Lower lobe of right lung (tissue), 2 donors: ENCODE measurements around the gene TJAP1. TPM values are rescaled to one million over a fixed set of nuclear protein-coding genes. Genes with fewer than 3 reads are reported as not detected.
"Not testable (repeated sequence)": the region's sequence is repeated elsewhere in the genome, so short reads cannot be mapped to it uniquely, and the experiment has no call there.

Experiments
- ATAC-seq, 2 donors: fragments of 200-7000 bp; cut with Tn5 transposase; one replicate each; pipeline ENCODE4 v1.9.1; 2020 to 2022; ENCODE audit warnings: mild to moderate bottlenecking in 2 of 2, moderate library complexity in 2 of 2
- DNase-seq: peaks from one replicate; pipeline ENCODE4 v3.0.0-alpha.2; 2020
- H3K27ac ChIP-seq: fragments of 200-600 bp; one replicate; pipeline ENCODE4 v1.8.0; 2022
- H3K27me3 ChIP-seq: fragments of 200-600 bp; one replicate; pipeline ENCODE4 v1.8.0; 2022; ENCODE audit warnings: low read depth
- H3K36me3 ChIP-seq: fragments of 200-600 bp; one replicate; pipeline ENCODE4 v1.8.0; 2022; ENCODE audit warnings: mild to moderate bottlenecking
- H3K4me1 ChIP-seq: fragments of 200-600 bp; one replicate; pipeline ENCODE4 v1.8.0; 2022
- H3K4me3 ChIP-seq: fragments of 200-600 bp; one replicate; pipeline ENCODE4 v1.8.0; 2022; ENCODE audit warnings: mild to moderate bottlenecking
- H3K9me3 ChIP-seq: fragments of 200-600 bp; one replicate; pipeline ENCODE4 v1.8.0; 2022
- CTCF ChIP-seq: fragments of 200-600 bp; IDR thresholded peaks from one replicate; pipeline ENCODE4 v1.8.0; 2022; ENCODE audit warnings: antibody characterized with exemption, mild to moderate bottlenecking
- intact Hi-C: fragments of 100-400 bp; cut with DNase I; formaldehyde crosslinking; loops from one replicate; pipeline ENCODE4 v1.11.0; 2022
- total RNA-seq: library from RNA; stranded (reverse); fragmentation: NEBNext Ultra II Directional; extraction: Animal tissue kit (Norgen Biotek cat#: 25700); gene quantifications from one replicate; pipeline ENCODE4 v1.2.1, GENCODE V29; 2021
- donor health status: DM: no; HTN: yes; CAD: no; lungs with severe emphysema.

Gene TJAP1
- total RNA-seq, 1 donor from 2014 or later = 34.3 TPM

GRCh38 chr6:43460032-43460431, 17.3 kb upstream of the TJAP1 start:
- H3K27ac ChIP-seq = no peak overlapping the region
- ATAC-seq (no peak), DNase-seq (no peak)
- intact Hi-C loops = no loop called here
- no peak overlapping the region for H3K4me3 ChIP-seq
- H3K27me3 ChIP-seq = peaks cover 54% of the 10 kb centered on the region
- peaks cover 5% of the 10 kb centered on the region for H3K4me1 ChIP-seq
- no peaks in the 10 kb centered on the region for H3K9me3 ChIP-seq
- no peaks in the 10 kb centered on the region for H3K36me3 ChIP-seq
- no peak for TF ChIP-seq CTCF

DNA sequence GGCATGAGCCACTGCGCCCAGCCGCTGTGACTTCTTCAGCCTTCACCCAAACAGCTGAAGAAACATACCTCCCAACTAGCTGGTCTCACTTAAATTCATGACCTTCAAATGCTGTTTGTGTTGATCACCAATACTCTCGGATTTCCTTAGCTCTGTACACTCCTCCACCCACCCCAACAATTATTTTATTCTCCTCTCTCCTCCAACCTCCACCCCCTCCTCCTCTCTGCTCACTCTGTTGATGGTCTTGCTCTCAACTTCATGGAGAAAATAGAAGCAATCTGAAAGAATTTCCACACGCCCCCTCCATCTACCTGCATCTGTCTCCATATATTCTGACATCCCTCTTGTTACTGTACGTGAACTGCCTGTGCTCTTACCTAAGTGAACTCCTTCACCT, 15.4 kb upstream of the TJAP1 start:
- ATAC-seq = no peak
- intact Hi-C loops = no loop called here

GRCh38 chr6:43464337-43464736, 13.0 kb upstream of the TJAP1 start:
- TF ChIP-seq CTCF = no peak
- H3K4me1 ChIP-seq = no peaks in the 10 kb centered on the region
- DNase-seq (no peak), ATAC-seq (no peak)
- peaks cover 38% of the 10 kb centered on the region for H3K27me3 ChIP-seq
- intact Hi-C loops = no loop called here
- H3K36me3 ChIP-seq = no peaks in the 10 kb centered on the region
- H3K4me3 ChIP-seq = no peak overlapping the region
- H3K27ac ChIP-seq = no peak overlapping the region
- H3K9me3 ChIP-seq = no peaks in the 10 kb centered on the region

More for the DNA sequence above, 15.4 kb upstream of the TJAP1 start:
- DNase-seq = no peak
- H3K27ac ChIP-seq = no peak overlapping the region
- H3K9me3 ChIP-seq = no peaks in the 10 kb centered on the region
- H3K4me1 ChIP-seq = no peaks in the 10 kb centered on the region
- no peak for TF ChIP-seq CTCF
- no peak overlapping the region for H3K4me3 ChIP-seq
- H3K36me3 ChIP-seq = no peaks in the 10 kb centered on the region
- H3K27me3 ChIP-seq = peaks cover 47% of the 10 kb centered on the region

DNA sequence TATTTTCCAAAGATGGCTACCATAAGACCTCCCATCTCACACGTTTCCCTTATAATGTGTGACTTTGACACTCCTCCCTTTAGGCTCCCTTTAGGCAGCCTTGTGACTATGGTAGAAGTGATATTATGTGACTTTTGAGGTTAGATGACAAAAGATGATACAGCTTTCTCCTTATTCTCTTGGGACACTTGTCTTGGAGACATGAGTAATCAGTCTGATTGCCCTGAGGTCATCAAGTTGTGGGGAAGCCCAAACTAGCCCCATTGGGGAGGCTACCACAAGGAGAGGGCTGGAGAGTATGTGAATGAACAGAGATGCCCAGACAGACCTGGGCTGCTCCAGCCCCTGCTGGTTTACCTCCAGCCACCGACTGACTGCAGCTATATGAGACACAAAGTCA, 11.4 kb upstream of the TJAP1 start:
- intact Hi-C loops = no loop called here
- no peak overlapping the region for H3K27ac ChIP-seq
- TF ChIP-seq CTCF = no peak
- peaks cover 31% of the 10 kb centered on the region for H3K27me3 ChIP-seq
- no peak overlapping the region for H3K4me3 ChIP-seq
- ATAC-seq (no peak), DNase-seq (no peak)
- no peaks in the 10 kb centered on the region for H3K36me3 ChIP-seq
- H3K9me3 ChIP-seq = no peaks in the 10 kb centered on the region
- H3K4me1 ChIP-seq = no peaks in the 10 kb centered on the region

GRCh38 chr6:43467265-43467664, 10.1 kb upstream of the TJAP1 start:
- intact Hi-C loops, ATAC-seq, H3K4me1 ChIP-seq, DNase-seq, H3K9me3 ChIP-seq, H3K36me3 ChIP-seq, H3K4me3 ChIP-seq, H3K27ac ChIP-seq: not testable (repeated sequence)
- peaks cover 28% of the 10 kb centered on the region for H3K27me3 ChIP-seq

GRCh38 chr6:43467752-43468151, 9.6 kb upstream of the TJAP1 start:
- no peak for DNase-seq
- ATAC-seq = no peak
- no peak overlapping the region for H3K27ac ChIP-seq
- no peaks in the 10 kb centered on the region for H3K36me3 ChIP-seq
- intact Hi-C loops = no loop called here
- no peaks in the 10 kb centered on the region for H3K9me3 ChIP-seq
- H3K4me1 ChIP-seq = no peaks in the 10 kb centered on the region
- H3K4me3 ChIP-seq = no peak overlapping the region
- H3K27me3 ChIP-seq = peaks cover 25% of the 10 kb centered on the region
- TF ChIP-seq CTCF = no peak
